Astrocyte of the spinal cord (primary cell): Measurements from ENCODE around the gene HMX3.

Experiments
- DNase-seq: peaks from one replicate; pipeline ENCODE4 v3.0.0; 2011; ENCODE audit warnings: low read depth, low spot score
- H3K4me3 ChIP-seq: 2 replicates; pipeline ENCODE4 v1.5.1; 2011; ENCODE audit warnings: low read depth, mild to moderate bottlenecking, low read length, moderate library complexity
- in situ Hi-C: cut with HindIII; loops from 2 replicates; pipeline ENCODE4 v1.10.0; 2017; ENCODE audit warnings: low sequenced_read_pairs
- TF ChIP-seq, protein P1 (sequence below): IDR thresholded peaks from 2 replicates; pipeline ENCODE4 v1.5.1; 2012; ENCODE audit warnings: low read depth, mild to moderate bottlenecking, low read length, inconsistent platforms

HMX3 gene

DNA sequence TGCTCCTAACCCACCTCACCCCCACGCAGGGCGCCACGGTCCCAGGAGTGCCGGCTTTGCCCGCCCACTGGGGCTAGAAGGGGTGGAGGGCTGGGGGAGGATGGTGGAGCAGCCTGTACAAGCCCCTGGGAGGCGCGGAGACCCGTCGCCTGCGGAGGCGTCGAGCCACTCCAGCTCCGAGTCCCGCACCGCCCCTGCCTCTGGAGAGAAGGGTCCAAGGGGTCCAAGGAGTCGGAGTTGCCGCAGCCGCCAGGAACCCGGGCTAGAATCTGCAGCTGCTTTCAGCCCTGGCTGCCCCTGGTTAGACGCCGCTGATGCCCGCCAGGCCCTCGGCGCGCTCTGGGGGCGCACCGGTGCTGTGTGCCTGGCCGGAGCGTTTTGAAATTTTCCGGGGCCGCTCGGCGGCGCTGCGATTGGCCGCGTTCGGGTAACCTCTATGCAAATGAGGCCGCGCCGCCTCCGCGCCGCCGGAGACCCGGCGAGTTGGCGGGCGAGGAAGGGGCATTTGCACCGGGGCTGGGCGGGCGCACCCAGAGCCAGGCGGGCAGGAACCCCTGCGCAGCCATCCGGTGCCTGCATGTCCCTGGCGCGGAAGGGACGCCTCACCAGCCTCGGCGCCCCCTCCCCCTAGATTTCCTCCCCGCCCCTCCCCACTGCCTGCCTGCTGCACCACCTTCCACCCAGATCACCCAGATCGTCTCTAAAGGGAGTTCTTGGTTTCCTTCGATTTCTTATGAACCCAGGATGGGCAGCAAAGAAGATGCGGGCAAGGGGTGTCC lies 12.1 kb downstream of the HMX3 start, which contains the start of gene HMX2:
Gene HMX2, plus strand, starts transcription at position 502 of the 779 bp plus-strand sequence. Its CDS starts 243 bp downstream, at position 745.
- TF ChIP-seq, protein P1, sequence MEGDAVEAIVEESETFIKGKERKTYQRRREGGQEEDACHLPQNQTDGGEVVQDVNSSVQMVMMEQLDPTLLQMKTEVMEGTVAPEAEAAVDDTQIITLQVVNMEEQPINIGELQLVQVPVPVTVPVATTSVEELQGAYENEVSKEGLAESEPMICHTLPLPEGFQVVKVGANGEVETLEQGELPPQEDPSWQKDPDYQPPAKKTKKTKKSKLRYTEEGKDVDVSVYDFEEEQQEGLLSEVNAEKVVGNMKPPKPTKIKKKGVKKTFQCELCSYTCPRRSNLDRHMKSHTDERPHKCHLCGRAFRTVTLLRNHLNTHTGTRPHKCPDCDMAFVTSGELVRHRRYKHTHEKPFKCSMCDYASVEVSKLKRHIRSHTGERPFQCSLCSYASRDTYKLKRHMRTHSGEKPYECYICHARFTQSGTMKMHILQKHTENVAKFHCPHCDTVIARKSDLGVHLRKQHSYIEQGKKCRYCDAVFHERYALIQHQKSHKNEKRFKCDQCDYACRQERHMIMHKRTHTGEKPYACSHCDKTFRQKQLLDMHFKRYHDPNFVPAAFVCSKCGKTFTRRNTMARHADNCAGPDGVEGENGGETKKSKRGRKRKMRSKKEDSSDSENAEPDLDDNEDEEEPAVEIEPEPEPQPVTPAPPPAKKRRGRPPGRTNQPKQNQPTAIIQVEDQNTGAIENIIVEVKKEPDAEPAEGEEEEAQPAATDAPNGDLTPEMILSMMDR: no peak
- no peak within 1 kb of the TSS for H3K4me3 ChIP-seq
- DNase-seq: no peak
- in situ Hi-C loops: no loop called here

DNA sequence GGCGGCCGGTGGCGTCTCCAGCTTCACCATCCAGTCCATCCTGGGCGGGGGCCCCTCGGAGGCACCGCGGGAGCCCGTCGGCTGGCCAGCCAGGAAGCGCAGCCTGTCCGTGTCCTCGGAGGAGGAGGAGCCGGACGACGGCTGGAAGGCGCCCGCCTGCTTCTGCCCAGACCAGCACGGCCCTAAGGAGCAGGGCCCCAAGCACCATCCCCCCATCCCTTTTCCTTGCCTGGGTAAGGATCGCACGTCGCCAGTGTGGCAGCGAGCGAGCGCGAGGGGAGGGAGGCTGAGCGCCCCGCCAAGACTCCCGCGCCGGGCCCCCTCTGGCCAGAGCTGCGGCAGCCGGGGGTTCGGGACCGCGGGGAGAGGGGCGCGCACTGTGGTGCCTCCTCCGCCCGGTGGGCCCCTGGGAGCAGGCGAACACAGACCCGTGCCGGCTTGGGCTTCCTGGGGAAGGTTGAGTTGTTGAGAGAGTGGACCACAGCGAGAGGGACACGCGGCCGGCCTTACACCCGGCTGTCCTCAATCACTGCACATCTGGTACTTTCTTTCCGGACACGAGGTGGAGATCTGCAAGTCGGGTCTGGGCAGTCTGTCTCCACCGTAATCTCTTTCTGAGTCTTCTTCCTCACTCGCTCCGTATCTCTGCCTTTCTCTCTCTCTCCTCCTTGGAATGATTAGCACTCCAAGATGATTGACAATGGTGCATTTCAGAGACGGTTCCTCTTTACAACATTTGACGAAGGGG lies 12.8 kb downstream of the HMX3 start:
- in situ Hi-C loops: no loop called here
- TF ChIP-seq, protein P1: no peak
- no peak overlapping the region for H3K4me3 ChIP-seq
- no peak for DNase-seq

DNA sequence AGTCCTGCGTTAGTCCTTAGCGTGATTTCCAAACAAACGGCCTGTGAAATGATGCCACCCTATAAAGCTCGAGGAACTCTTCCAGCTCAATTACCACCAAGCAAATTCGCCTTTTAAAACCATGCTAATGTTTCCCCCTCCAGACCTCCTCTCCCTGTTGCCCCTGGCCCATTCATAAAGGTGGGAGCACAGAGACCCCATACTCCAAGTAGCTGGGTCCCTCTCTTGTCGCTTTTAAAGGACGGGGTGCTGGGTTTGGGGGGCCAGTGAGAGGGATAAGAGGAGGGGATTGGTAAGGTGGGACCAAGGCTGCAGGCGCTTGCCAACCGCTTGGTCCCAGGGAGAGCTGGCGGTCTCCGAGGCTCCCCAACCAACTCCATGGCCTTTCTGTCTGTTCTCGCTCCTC lies 13.4 kb downstream of the HMX3 start:
- no peak overlapping the region for H3K4me3 ChIP-seq
- in situ Hi-C loops: no loop called here
- no peak for DNase-seq
- TF ChIP-seq, protein P1: no peak

DNA sequence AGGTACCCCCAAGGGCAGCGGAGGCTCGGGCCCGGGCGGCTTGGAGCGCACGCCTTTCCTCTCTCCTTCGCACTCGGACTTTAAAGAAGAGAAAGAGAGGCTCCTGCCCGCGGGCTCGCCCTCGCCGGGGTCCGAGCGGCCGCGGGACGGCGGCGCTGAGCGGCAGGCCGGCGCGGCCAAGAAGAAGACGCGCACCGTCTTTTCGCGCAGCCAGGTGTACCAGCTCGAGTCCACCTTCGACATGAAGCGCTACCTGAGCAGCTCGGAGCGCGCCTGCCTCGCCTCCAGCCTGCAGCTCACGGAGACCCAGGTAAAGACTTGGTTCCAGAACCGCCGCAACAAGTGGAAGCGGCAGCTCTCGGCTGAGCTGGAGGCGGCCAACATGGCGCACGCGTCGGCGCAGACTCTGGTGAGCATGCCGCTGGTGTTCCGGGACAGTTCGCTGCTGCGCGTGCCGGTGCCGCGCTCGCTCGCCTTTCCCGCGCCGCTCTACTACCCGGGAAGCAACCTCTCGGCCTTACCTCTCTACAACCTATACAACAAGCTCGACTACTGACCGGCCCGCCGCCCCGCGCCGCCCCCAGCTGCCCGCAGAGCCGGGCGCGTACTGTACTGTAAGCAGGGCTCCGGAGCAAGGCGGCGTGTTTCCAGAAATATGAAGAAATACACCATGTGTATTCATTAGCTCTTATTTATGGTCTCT lies 13.9 kb downstream of the HMX3 start:
- H3K4me3 ChIP-seq: peak overlapping the region; percentile 17
- DNase-seq: no peak
- TF ChIP-seq, protein P1: no peak
- in situ Hi-C loops: no loop called here

DNA sequence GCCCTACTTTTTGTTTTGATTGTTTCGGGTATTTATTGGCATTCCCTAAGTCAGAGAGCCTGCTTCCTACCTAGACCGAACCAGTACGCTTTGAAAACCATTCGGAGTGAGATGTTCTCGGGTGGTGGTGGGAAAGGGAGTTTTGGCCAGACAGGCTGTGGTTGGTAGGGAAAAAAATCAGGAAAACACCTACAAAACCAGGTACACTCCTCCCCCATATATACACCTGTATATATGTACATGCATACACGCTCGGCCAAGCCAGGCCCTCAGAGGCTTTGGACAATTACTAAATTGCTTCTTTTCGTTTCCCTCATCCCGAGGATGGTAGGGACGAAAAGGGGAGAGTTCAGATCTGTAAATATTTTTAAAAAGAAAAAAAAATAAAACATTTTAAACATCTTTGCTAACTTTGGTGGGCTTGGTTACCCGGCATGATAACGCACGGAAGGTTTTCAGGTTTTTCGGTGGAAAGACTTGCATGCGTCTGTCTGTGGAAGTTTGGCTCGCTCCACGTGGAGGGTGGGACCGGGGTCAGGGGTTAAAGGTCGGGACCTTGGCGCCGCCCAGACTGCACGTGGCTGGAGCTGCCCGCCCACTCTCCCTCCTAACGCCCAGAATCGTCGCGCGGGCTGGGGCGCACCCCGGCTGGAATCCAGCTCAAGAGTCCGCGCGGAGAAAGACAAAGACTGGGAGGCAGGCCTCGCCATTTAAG lies 14.7 kb downstream of the HMX3 start:
- TF ChIP-seq, protein P1: no peak
- no peak for DNase-seq
- in situ Hi-C loops: no loop called here
- H3K4me3 ChIP-seq: no peak overlapping the region
